ENCODE results near the gene PCGF3. TPM values are rescaled to one million over a fixed set of nuclear protein-coding genes. Genes with fewer than 3 reads are reported as not detected.

PCGF3 gene
- total and polyA plus RNA-seq, 3 donors from 2014 or later: 37.3 to 84.8 (median 84.2) TPM

DNA sequence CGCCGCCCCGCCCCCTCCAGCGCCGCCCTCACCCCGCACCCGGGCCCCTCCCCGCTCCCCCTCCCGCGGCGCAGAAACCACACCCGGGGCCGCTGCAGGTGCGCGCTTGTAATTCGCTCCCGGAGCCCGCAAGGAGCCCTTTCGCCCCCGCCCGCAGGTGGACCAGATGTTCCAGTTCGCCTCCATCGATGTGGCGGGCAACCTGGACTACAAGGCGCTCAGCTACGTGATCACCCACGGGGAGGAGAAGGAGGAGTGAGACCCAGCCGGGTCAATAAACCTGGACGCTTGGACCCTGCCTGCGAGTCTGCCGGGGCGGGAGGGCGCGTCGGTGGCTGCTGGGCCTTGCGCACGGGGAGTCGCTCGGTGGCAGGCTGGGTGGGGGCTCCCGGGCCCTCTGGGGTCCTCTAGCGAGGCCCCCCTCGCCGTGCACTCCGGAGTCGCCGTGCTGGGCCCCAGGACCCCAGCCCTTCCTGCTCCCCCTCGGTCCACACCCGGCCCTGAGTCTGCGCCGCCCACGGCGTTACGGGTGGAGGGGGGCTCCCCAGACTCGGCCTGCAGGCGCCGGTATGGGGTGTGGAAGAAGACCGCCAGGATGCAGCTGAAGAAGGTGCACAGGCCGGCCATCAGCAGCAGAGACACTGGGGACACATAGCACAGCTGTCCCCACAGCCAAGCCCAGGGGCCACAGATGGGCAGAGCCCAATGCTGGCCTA lies 23.7 kb upstream of the PCGF3 start:
- DNase-seq: no peak
- H3K27me3 ChIP-seq: no peaks in the 10 kb centered on the region
- no peak overlapping the region for H3K27ac ChIP-seq
- WGBS, 2 donors: 68% methylated on average over 46 of the region's 58 CpGs; no CpG with 5 or more reads in 1 of the 2 donors
- no peaks in the 10 kb centered on the region for H3K9me3 ChIP-seq
- H3K4me1 ChIP-seq: peaks cover 16% of the 10 kb centered on the region
- H3K4me3 ChIP-seq: peak overlapping the region in 1 of 2 donors; percentile 43
- intact Hi-C loops (cut with DNase I; ENCODE audit: low total_unique reads): no loop called here
- TF ChIP-seq CTCF (IDR thresholded peaks at IDR 0.05): no peak
- no peak for TF ChIP-seq POLR2A (IDR thresholded peaks at IDR 0.05)
- H3K36me3 ChIP-seq (ENCODE audit: low read depth, missing control alignments): no peaks in the 10 kb centered on the region

GRCh38 chr4:682490-683172 lies 23.0 kb upstream of the PCGF3 start:
- Histone ChIP-seq H3K27ac (no peak overlapping the region), H3K9me3 (no peaks in the 10 kb centered on the region), H3K36me3 (ENCODE audit: low read depth, missing control alignments) (no peaks in the 10 kb centered on the region), H3K27me3 (no peaks in the 10 kb centered on the region), H3K4me1 (peaks cover 16% of the 10 kb centered on the region), H3K4me3 (no peak overlapping the region)
- no peak for TF ChIP-seq POLR2A (IDR thresholded peaks at IDR 0.05)
- no peak for TF ChIP-seq CTCF (IDR thresholded peaks at IDR 0.05)
- intact Hi-C loops (cut with DNase I; ENCODE audit: low total_unique reads): no loop called here
- no peak for DNase-seq
- WGBS, 2 donors: 80 to 84% methylated on average over 5 to 23 of the region's 23 CpGs

GRCh38 chr4:683247-683897 lies 22.3 kb upstream of the PCGF3 start:
- Histone ChIP-seq H3K36me3 (ENCODE audit: low read depth, missing control alignments) (no peaks in the 10 kb centered on the region), H3K4me3 (no peak overlapping the region), H3K9me3 (no peaks in the 10 kb centered on the region), H3K4me1 (peaks cover 16% of the 10 kb centered on the region), H3K27ac (no peak overlapping the region), H3K27me3 (no peaks in the 10 kb centered on the region)
- no peak for TF ChIP-seq CTCF (IDR thresholded peaks at IDR 0.05)
- no peak for TF ChIP-seq POLR2A (IDR thresholded peaks at IDR 0.05)
- DNase-seq: no peak
- intact Hi-C loops (cut with DNase I; ENCODE audit: low total_unique reads): no loop called here
- 72 to 81% methylated on average over 15 to 25 of the region's 25 CpGs for WGBS, 2 donors

DNA sequence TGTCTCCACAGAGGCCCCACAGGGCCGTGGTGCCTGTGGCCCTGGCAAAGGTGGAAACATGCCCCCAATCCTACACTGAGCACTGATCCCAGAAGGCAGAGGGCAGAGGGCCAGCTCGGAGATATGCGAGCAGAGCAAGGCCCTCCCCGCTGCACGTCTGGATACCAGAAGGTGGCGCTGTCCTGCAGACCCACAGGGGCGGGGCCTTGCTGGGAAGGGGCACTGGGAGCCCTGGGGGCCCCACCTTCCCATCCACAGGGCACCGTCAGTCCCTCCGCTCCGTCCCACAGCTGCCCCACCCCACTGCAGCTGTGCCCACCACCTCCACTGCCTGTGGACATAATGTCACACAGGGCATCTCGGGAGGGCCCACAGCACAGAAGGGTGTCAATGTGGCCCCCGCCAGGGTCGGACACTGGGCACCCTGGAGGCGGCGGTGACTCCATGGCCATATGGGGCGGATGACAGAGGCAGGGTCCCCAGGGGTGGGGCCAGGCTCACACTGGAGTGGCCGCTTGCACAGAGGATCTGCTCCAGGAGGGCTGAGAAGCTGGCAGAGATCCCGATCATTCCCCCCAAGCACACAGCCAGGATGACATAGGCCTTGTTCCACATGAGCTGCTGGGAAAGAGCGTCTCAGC lies 21.5 kb upstream of the PCGF3 start:
- H3K27me3 ChIP-seq: no peaks in the 10 kb centered on the region
- peaks cover 16% of the 10 kb centered on the region for H3K4me1 ChIP-seq
- no peaks in the 10 kb centered on the region for H3K9me3 ChIP-seq
- no peak overlapping the region for H3K27ac ChIP-seq
- WGBS, 2 donors: 58% methylated on average over 19 of the region's 19 CpGs; no CpG with 5 or more reads in 1 of the 2 donors
- DNase-seq: peak; percentile 90
- peak; percentile 38 to 71 (median 69) for TF ChIP-seq CTCF (IDR thresholded peaks at IDR 0.05)
- TF ChIP-seq POLR2A (IDR thresholded peaks at IDR 0.05): no peak
- no peaks in the 10 kb centered on the region for H3K36me3 ChIP-seq (ENCODE audit: low read depth, missing control alignments)
- H3K4me3 ChIP-seq: no peak overlapping the region
- intact Hi-C loops (cut with DNase I; ENCODE audit: low total_unique reads): no loop called here

Measured in testis (tissue), 3 donors.